OCI-M1 (cell line): ENCODE data around the gene TRIP6.
"Not testable (repeated sequence)": the region's sequence is repeated elsewhere in the genome, so short reads cannot be mapped to it uniquely, and the experiment has no call there.

Source experiments
- DNase-seq: peaks from one replicate; lab custom pipeline; 2025; lab: John Stamatoyannopoulos, UW

TRIP6 gene

DNA sequence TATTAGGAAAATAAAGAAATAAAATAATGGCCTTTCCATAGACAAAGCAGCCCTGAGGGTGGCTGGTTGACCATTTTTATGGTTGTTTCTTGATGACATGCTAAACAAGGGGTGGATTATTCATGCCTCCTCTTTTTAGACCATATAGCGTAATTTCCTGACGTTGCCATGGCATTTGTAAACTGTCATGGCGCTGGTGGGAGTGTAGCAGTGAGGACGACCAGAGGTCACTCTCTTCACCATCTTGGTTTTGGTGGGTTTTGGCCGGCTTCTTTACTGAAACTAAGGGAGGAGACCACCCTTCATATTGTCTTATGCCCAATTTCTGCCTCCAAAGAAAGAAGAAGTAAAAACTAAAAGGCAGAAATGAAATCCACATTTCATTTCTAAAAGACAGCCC is 52.1 kb downstream of the TRIP6 start:
- not testable (repeated sequence) for DNase-seq

DNA sequence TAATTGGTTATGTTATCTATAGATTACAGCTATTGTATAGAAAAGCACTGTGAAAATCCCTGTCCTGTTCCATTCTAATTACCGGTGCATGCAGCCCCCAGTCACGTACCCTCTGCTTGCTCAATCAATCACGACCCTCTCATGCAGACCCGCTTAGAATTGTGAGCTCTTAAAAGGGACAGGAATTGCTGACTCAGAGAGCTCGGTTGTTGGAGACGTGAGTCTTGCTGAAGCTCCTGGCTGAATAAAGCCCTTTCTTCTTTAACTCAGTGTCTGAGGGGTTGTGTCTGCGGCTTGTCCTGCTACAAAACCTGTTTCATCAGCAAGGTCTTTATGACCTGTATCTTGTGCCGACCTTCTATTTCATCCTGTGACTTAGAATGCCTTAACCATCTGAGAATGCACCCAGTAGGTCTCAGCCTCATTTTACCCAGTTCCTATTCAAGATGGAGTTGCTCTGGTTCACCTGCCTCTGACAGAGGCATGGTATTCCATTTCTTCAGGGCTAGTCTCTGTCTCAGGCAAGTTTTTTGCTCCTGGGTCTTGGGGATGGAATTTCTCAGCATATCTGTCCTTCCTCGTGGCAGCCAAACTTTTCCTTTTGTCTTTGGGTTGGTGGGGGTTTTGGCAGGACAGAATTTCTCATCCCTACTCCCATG is 52.7 kb downstream of the TRIP6 start:
- not testable (repeated sequence) for DNase-seq

DNA sequence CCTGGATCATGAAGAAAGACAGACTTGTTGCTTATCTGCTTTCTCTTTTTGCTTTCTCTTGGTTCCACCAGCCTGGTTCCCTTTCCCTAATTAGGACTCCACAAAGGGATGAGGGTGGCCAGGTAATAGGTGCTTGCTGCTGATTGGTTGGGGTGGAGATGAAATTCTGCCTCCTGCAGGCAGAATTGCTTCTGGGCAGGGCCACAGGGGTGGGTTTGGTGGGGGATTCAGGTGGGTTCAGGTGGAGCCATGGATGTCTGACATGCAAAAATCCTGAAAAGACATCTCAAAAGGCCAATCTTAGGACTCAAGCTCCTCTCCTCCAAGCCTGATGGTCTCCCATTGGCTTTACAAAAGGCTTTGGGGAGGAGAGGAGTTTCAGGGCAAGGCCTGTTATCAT is 53.9 kb downstream of the TRIP6 start:
- no peak for DNase-seq
